DND-41 (cell line): ENCODE measurements around the gene NKAIN2.

Experiments
- CTCF ChIP-seq: IDR thresholded peaks from 2 replicates; pipeline ENCODE4 v1.5.1; 2012; ENCODE audit warnings: borderline replicate concordance, low read length, moderate library complexity, mild to moderate bottlenecking; ENCODE audit not compliant: poor library complexity, severe bottlenecking; ENCODE audit errors: extremely low read depth
- EZH2 ChIP-seq: IDR thresholded peaks from 3 replicates; pipeline ENCODE4 v1.6.1; 2012; ENCODE audit warnings: borderline replicate concordance, low read depth, mild to moderate bottlenecking, moderate library complexity, low read length, inconsistent platforms; ENCODE audit not compliant: severe bottlenecking

- TF ChIP-seq CTCF = no peak
- TF ChIP-seq EZH2 = no peak
Observed at GRCh38 chr6:124757560-124757959, 953.9 kb downstream of the NKAIN2 start.
